Prostate gland (tissue), 2 donors: ENCODE measurements around the gene DCC.

Experiments used
- POLR2A ChIP-seq: fragments of 450-650 bp; IDR thresholded peaks from one replicate; pipeline ENCODE4 v1.6.1; 2016; ENCODE audit warnings: antibody characterized with exemption, mild to moderate bottlenecking
- POLR2AphosphoS5 ChIP-seq: sonication (generic); formaldehyde crosslinking; IDR thresholded peaks from one replicate; pipeline ENCODE4 v1.6.1; 2017; ENCODE audit warnings: antibody characterized with exemption
- TF ChIP-seq, protein P1 (sequence below), 4 experiments: fragments of 200-600 bp in 2 of 4; fragments of 450-650 bp in 2 of 4; sonication (generic) in 2 of 4; IDR thresholded peaks; 1 replicate in 3 of 4; 2 replicates in 1 of 4; pipeline ENCODE4 v1.5.1; 2016 to 2019; ENCODE audit warnings: antibody characterized with exemption in 4 of 4, mild to moderate bottlenecking in 2 of 4, moderate library complexity in 2 of 4

DNA sequence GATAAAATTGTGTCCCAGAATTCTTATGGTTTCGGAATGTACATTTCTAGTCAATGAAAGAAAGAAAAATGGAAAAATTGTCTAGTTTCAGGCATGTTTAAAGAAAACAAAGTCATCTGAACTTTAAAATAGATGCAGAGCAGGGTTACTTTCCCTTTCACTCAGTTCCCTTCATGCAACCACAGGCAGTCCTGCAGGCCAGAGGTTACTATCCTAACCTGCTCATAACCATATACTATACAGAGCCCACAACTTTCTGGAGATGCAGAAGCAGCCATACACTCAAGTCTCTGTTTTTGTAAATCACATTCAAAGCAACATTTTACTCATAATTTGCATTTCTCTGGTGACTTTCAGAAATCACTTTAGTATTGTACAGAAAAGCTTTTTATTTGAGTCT lies 1194.2 kb downstream of the DCC start:
- TF ChIP-seq, protein P1, sequence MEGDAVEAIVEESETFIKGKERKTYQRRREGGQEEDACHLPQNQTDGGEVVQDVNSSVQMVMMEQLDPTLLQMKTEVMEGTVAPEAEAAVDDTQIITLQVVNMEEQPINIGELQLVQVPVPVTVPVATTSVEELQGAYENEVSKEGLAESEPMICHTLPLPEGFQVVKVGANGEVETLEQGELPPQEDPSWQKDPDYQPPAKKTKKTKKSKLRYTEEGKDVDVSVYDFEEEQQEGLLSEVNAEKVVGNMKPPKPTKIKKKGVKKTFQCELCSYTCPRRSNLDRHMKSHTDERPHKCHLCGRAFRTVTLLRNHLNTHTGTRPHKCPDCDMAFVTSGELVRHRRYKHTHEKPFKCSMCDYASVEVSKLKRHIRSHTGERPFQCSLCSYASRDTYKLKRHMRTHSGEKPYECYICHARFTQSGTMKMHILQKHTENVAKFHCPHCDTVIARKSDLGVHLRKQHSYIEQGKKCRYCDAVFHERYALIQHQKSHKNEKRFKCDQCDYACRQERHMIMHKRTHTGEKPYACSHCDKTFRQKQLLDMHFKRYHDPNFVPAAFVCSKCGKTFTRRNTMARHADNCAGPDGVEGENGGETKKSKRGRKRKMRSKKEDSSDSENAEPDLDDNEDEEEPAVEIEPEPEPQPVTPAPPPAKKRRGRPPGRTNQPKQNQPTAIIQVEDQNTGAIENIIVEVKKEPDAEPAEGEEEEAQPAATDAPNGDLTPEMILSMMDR (IDR thresholded peaks at IDR 0.05), result no peak
- TF ChIP-seq POLR2AphosphoS5 (no peak), POLR2A (no peak)
